Measurements from ENCODE around the gene TRMT11. TPM values are rescaled to one million over a fixed set of nuclear protein-coding genes. Genes with fewer than 3 reads are reported as not detected.

TRMT11 gene
- total RNA-seq, 4 donors from 2014 or later = 13.3 to 49.7 (median 22.3) TPM

DNA sequence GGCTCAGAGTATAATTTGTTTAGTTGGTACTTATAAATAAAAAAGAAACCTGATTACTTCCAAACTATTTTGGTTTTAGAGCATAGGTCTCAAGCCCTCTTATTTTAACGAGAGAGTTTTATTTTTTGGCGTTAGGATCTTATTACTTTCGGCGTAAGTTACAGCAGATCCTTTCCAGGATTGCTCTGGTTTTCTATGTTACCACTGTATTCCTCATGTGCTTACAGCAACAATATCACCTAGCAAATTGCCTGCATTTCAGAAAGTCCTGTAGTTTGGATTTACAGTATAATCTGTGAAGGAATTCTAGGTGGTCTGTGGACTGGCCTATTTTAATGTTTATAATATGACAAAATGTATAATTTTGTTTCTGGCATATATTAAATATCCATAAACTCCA lies 54.1 kb downstream of the TRMT11 start:
- TF ChIP-seq POLR2A (IDR thresholded peaks at IDR 0.05) (no peak), POLR2AphosphoS5 (IDR thresholded peaks at IDR 0.05) (no peak), EP300 (IDR thresholded peaks at IDR 0.05) (no peak)
- TF ChIP-seq, protein P1, sequence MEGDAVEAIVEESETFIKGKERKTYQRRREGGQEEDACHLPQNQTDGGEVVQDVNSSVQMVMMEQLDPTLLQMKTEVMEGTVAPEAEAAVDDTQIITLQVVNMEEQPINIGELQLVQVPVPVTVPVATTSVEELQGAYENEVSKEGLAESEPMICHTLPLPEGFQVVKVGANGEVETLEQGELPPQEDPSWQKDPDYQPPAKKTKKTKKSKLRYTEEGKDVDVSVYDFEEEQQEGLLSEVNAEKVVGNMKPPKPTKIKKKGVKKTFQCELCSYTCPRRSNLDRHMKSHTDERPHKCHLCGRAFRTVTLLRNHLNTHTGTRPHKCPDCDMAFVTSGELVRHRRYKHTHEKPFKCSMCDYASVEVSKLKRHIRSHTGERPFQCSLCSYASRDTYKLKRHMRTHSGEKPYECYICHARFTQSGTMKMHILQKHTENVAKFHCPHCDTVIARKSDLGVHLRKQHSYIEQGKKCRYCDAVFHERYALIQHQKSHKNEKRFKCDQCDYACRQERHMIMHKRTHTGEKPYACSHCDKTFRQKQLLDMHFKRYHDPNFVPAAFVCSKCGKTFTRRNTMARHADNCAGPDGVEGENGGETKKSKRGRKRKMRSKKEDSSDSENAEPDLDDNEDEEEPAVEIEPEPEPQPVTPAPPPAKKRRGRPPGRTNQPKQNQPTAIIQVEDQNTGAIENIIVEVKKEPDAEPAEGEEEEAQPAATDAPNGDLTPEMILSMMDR (IDR thresholded peaks at IDR 0.05) = no peak
- Histone ChIP-seq H3K4me3 (no peak overlapping the region), H3K27me3 (no peaks in the 10 kb centered on the region), H3K27ac (peak overlapping the region in 1 of 4 donors; percentile 46), H3K9me3 (peaks cover 0 to 8% (median 0%) of the 10 kb centered on the region in 3 donors), H3K4me1 (peaks cover 0 to 38% (median 18%) of the 10 kb centered on the region in 3 donors), H3K36me3 (peaks cover 0 to 16% of the 10 kb centered on the region in 2 donors)
- WGBS, 2 donors (ENCODE audit: low coverage in 1 of 2) = 47 to 87% methylated on average over 4 of the region's 4 CpGs
- ATAC-seq = no peak

DNA sequence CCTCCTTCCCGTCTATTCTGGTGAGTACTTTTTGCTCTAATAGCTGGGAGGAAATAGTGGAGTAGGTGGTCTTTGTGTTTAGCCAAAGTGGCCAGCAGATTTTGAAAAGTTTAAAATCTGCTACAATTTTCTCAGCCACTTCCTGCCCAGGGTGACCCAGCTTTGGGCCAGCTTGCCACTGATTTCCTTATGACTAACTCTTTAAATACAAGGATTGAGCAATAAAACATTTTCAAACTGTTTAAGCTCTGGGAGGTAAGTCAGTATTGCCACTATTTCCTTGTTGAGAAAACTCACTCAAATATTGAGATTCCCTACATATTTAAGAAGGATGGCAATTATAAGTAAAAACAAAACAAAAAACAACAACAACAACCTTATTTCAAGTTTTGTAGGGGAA lies 54.5 kb downstream of the TRMT11 start:
- 71% methylated on average over 1 of the region's 1 CpG; no CpG with 5 or more reads in 1 of the 2 donors for WGBS, 2 donors (ENCODE audit: low coverage in 1 of 2)
- peak; percentile 43 for ATAC-seq
- Histone ChIP-seq H3K4me1 (peaks cover 0 to 38% (median 18%) of the 10 kb centered on the region in 3 donors), H3K9me3 (peaks cover 0 to 8% (median 0%) of the 10 kb centered on the region in 3 donors), H3K4me3 (no peak overlapping the region), H3K27me3 (no peaks in the 10 kb centered on the region), H3K36me3 (peaks cover 0 to 16% of the 10 kb centered on the region in 2 donors), H3K27ac (peak overlapping the region in 1 of 4 donors; percentile 46)
- TF ChIP-seq EP300 (IDR thresholded peaks at IDR 0.05) = no peak
- no peak for TF ChIP-seq POLR2A (IDR thresholded peaks at IDR 0.05)
- TF ChIP-seq, protein P1 (IDR thresholded peaks at IDR 0.05) = no peak
- TF ChIP-seq POLR2AphosphoS5 (IDR thresholded peaks at IDR 0.05) = no peak

DNA sequence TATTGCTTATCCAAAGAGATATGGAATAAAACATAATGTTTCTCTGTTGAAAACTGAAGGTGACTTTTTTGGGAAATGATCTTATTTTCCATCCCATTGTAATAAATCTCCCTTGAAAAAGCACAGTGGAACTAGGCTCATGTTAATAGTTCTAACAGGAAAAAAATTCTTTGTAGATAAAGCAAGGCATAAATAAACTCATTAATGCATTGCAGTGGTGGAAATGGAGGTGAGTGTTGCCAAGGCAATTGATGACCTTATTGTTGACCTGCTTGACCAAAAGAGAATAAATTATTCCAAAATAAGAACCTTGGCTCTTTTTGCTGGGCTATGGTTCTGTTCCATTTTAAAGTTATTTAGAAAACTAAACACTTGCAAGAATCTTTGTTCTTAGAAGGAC lies 55.2 kb downstream of the TRMT11 start:
- Histone ChIP-seq H3K4me1 (peaks cover 0 to 38% (median 18%) of the 10 kb centered on the region in 3 donors), H3K9me3 (peaks cover 0 to 8% (median 0%) of the 10 kb centered on the region in 3 donors), H3K4me3 (no peak overlapping the region), H3K27me3 (no peaks in the 10 kb centered on the region), H3K27ac (no peak overlapping the region), H3K36me3 (peaks cover 0 to 15% of the 10 kb centered on the region in 2 donors)
- no peak for ATAC-seq
- TF ChIP-seq, protein P1 (IDR thresholded peaks at IDR 0.05) = no peak
- TF ChIP-seq POLR2AphosphoS5 (IDR thresholded peaks at IDR 0.05) (no peak), POLR2A (IDR thresholded peaks at IDR 0.05) (no peak), EP300 (IDR thresholded peaks at IDR 0.05) (no peak)

DNA sequence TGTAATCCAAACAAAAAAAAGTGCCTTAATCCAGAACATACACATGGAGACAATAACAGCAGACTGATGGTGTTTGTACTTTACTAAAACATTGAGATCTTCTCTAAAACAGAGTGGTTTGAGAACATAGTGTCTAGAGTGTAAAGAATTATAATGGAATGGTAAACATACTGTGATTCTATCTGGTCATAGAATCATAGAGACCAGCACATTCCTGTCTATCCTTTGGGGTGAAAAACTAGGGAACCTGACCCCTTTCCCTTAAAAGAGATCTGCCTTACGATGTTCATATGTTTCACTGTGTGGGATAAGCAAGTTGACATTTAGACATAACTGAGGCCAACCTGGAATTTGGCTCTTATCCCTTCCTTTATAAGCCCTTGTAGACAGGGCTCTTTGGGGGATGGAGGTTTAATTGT lies 55.7 kb downstream of the TRMT11 start:
- no peak for TF ChIP-seq POLR2A (IDR thresholded peaks at IDR 0.05)
- no peak for TF ChIP-seq EP300 (IDR thresholded peaks at IDR 0.05)
- no peak for TF ChIP-seq POLR2AphosphoS5 (IDR thresholded peaks at IDR 0.05)
- TF ChIP-seq, protein P1 (IDR thresholded peaks at IDR 0.05) = no peak
- Histone ChIP-seq H3K27ac (no peak overlapping the region), H3K27me3 (no peaks in the 10 kb centered on the region), H3K9me3 (peaks cover 0 to 8% (median 0%) of the 10 kb centered on the region in 3 donors), H3K36me3 (peaks cover 0 to 13% of the 10 kb centered on the region in 2 donors), H3K4me3 (no peak overlapping the region), H3K4me1 (peaks cover 0 to 38% (median 18%) of the 10 kb centered on the region in 3 donors)
- WGBS, 2 donors (ENCODE audit: low coverage in 1 of 2) = 18 to 60% methylated on average over 1 of the region's 1 CpG
- ATAC-seq = no peak

DNA sequence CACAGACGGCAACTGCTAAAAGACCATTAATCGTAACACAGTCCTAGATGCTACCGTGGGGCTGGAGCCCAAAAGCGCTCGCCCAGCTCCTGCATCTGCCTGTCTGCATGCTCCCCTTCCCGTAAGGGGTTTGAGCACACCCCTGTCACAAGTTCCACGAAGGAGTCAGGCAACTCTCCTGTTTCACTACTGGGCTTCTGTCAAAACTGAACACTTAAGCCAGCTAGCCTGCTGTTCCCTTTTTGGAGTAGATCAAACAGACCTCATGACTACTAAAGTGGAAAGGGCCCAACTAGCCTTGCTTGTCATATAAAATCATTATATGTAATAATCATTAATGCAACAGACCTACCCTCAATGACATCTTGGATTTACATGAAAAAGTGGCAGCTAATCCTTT lies 61.3 kb downstream of the TRMT11 start:
- ATAC-seq = no peak
- Histone ChIP-seq H3K36me3 (peaks cover 0 to 27% of the 10 kb centered on the region in 2 donors), H3K27me3 (no peaks in the 10 kb centered on the region), H3K4me3 (no peak overlapping the region), H3K27ac (no peak overlapping the region), H3K4me1 (peaks cover 0 to 1% (median 0%) of the 10 kb centered on the region in 3 donors), H3K9me3 (peaks cover 0 to 8% (median 0%) of the 10 kb centered on the region in 3 donors)
- TF ChIP-seq POLR2A (IDR thresholded peaks at IDR 0.05) = no peak
- TF ChIP-seq EP300 (IDR thresholded peaks at IDR 0.05) = no peak
- TF ChIP-seq, protein P1 (IDR thresholded peaks at IDR 0.05) = no peak
- no peak for TF ChIP-seq POLR2AphosphoS5 (IDR thresholded peaks at IDR 0.05)
- WGBS, 2 donors (ENCODE audit: low coverage in 1 of 2) = 77% methylated on average over 5 of the region's 7 CpGs; no CpG with 5 or more reads in 1 of the 2 donors
